Cardiac ventricle fibroblast (primary cell): ENCODE data around the gene HMGN4. TPM values are rescaled to one million over a fixed set of nuclear protein-coding genes. Genes with fewer than 3 reads are reported as not detected.

Experiments used
- total RNA-seq: library from RNA; depleted of rRNA; stranded (reverse); fragments of >200 nt; gene quantifications from 2 replicates; pipeline ENCODE4 v1.2.3, GENCODE V29; 2015

Gene HMGN4
- total RNA-seq = 33.6 and 42.6 TPM in 2 replicates

GRCh38 chr6:26537846-26538571, at the start of gene HMGN4:
Gene HMGN4, plus strand, starts transcription at chr6:26538366. Its CDS starts 6,841 bp downstream, at chr6:26545207.

GRCh38 chr6:26500102-26500501, 38.1 kb upstream of the HMGN4 start, which contains the start of gene BTN1A1:
Gene BTN1A1, plus strand, starts transcription at chr6:26500303. Its CDS starts 984 bp downstream, at chr6:26501287.

Other genes starting within 250 kb of the HMGN4 start
- gene BTN3A2, start 173.2 kb upstream of the HMGN4 start, total RNA-seq = 21.6 and 24.9 TPM in 2 replicates
- gene BTN2A2, start 155.3 kb upstream of the HMGN4 start, total RNA-seq = 2.1 and 3.8 TPM in 2 replicates
- 11.5 and 14.2 TPM in 2 replicates for gene BTN3A1, start 136.1 kb upstream of the HMGN4 start, total RNA-seq
- gene BTN3A3, start 97.9 kb upstream of the HMGN4 start, total RNA-seq = 28.7 and 29.7 TPM in 2 replicates
- gene BTN2A1, start 80.4 kb upstream of the HMGN4 start, total RNA-seq = 5.2 and 6.8 TPM in 2 replicates
- not detected in 2 replicates for gene BTN1A1, start 38.1 kb upstream of the HMGN4 start, total RNA-seq
- gene ABT1, start 58.6 kb downstream of the HMGN4 start, total RNA-seq = 8.1 and 11.7 TPM in 2 replicates
- 11.7 and 13.6 TPM in 2 replicates for gene ZNF322, start 121.4 kb downstream of the HMGN4 start, total RNA-seq